ENCODE results near the gene ROBO2.

DNA sequence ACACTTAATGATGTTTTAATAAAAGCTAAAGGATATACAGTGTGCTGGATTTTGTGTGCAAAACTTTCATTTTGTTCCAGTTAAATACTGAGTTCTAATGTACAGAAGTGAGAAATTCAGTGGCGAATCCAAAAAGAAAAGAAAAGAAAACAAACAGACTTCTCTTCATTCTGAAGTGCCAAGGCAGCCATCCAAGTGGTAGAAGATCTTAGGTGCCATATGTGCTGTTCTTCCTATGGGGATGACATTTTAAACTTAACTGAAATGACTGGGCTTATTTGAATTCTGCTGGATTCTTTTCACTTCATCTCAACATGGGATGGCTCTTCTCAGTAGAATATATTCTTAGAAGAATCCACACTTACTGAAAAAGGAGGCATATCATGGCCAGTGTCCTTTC lies 416.5 kb downstream of the ROBO2 start:
- TF ChIP-seq POLR2AphosphoS5 (IDR thresholded peaks at IDR 0.05; ENCODE audit: low read depth, low read length): no peak
- no peak for TF ChIP-seq POLR2A (IDR thresholded peaks at IDR 0.05; ENCODE audit: low read depth, low read length)
- TF ChIP-seq TAF1 (IDR thresholded peaks at IDR 0.05; ENCODE audit: borderline replicate concordance, low read depth, low read length): no peak

Measured in GM12892 (cell line).